A549 (cell line): ENCODE data around the gene ATL2. TPM values are rescaled to one million over a fixed set of nuclear protein-coding genes. Genes with fewer than 3 reads are reported as not detected.

Experiments
- ATAC-seq, 2 experiments: fragments of 200-7000 bp in 1 of 2; fragments of >200 bp in 1 of 2; cut with Nextera tagmentation in 1 of 2; cut with Tn5 transposase in 1 of 2; 3 replicates each; pipeline versions ENCODE4 v1.8.0 to v1.9.1; 2018 to 2020; ENCODE audit warnings: mild to moderate bottlenecking in 1 of 2, moderate library complexity in 1 of 2
- CTCF ChIA-PET: fragments of 300-600 bp; sonication (Branson Sonifier 250); formaldehyde crosslinking; extraction: SDS; loops from one replicate; lab custom pipeline; 2021; ENCODE audit warnings: antibody characterized with exemption, inconsistent platforms; lab: Yijun Ruan, JAX
- POLR2A ChIA-PET: fragments of 350-600 bp; formaldehyde crosslinking; extraction: SDS; loops from one replicate; lab custom pipeline; 2021; ENCODE audit warnings: antibody characterized with exemption, inconsistent platforms; lab: Yijun Ruan, JAX
- DNase-seq, 2 experiments: peaks; one replicate each; pipeline versions ENCODE4 v3.0.0 to v3.0.0-alpha.2; 2011 to 2016; ENCODE audit warnings: low read depth in 1 of 2, low spot score in 1 of 2
- FAIRE-seq: peaks from 2 replicates; lab custom pipeline; 2011; peaks lifted over from hg19 to GRCh38; lab: Jason Lieb, UNC
- H3K27ac ChIP-seq, 2 experiments: fragments of >200 bp; sonication (Bioruptor Twin); formaldehyde crosslinking; 3 replicates each; pipeline ENCODE4 v1.5.1; 2016 to 2017
- H3K4me1 ChIP-seq: fragments of >200 bp; sonication (Bioruptor Twin); formaldehyde crosslinking; 3 replicates; pipeline ENCODE4 v1.6.1; 2016
- H3K4me2 ChIP-seq: fragments of >200 bp; sonication (Bioruptor Twin); formaldehyde crosslinking; 3 replicates; pipeline ENCODE4 v1.6.1; 2016
- H3K4me3 ChIP-seq: fragments of >200 bp; sonication (Bioruptor Twin); formaldehyde crosslinking; 3 replicates; pipeline ENCODE4 v1.5.1; 2016
- H3K9me3 ChIP-seq: fragments of >200 bp; sonication (Bioruptor Twin); formaldehyde crosslinking; 3 replicates; pipeline ENCODE4 v1.6.1; 2016
- ATOH8 ChIP-seq: fragments of 250-450 bp; sonication (Bioruptor Pico); IDR thresholded peaks from 2 replicates; pipeline ENCODE4 v1.5.0; 2020; ENCODE audit warnings: low read depth, mild to moderate bottlenecking, moderate library complexity
- BHLHE40 ChIP-seq: IDR thresholded peaks from 2 replicates; pipeline ENCODE4 v1.6.1; 2012; ENCODE audit warnings: low read depth, low read length, inconsistent platforms
- CBX2 ChIP-seq: fragments of 200-600 bp; sonication (generic); IDR thresholded peaks from 2 replicates; pipeline ENCODE4 v1.6.1; 2016; ENCODE audit warnings: low read depth, mild to moderate bottlenecking, borderline replicate concordance
- CHD2 ChIP-seq: fragments of 150-350 bp; IDR thresholded peaks from 2 replicates; pipeline ENCODE4 v1.6.1; 2014; ENCODE audit warnings: low read length; ENCODE audit not compliant: partially characterized antibody
- CHD4 ChIP-seq: fragments of 200-600 bp; sonication (generic); IDR thresholded peaks from 2 replicates; pipeline ENCODE4 v1.6.1; 2016; ENCODE audit warnings: antibody characterized with exemption, mild to moderate bottlenecking, borderline replicate concordance
- EHMT2 ChIP-seq: fragments of 200-600 bp; sonication (generic); IDR thresholded peaks from 2 replicates; pipeline ENCODE4 v1.6.1; 2016; ENCODE audit warnings: antibody characterized with exemption, low read depth, mild to moderate bottlenecking, moderate library complexity
- EP300 ChIP-seq, 2 experiments: fragments of >200 bp; sonication (Bioruptor Twin); formaldehyde crosslinking; IDR thresholded peaks; 2 replicates in 1 of 2; 3 replicates in 1 of 2; pipeline ENCODE4 v1.6.1; 2016 to 2017
- ESRRA ChIP-seq: fragments of 150-350 bp; IDR thresholded peaks from 2 replicates; pipeline ENCODE4 v1.6.1; 2014; ENCODE audit warnings: mild to moderate bottlenecking, low read length, borderline replicate concordance
- FOSB ChIP-seq: fragments of 250-450 bp; sonication (Bioruptor Pico); IDR thresholded peaks from 2 replicates; pipeline ENCODE4 v1.5.0; 2020; ENCODE audit warnings: mild to moderate bottlenecking, moderate library complexity
- FOSL2 ChIP-seq, 2 experiments: fragments of 450-650 bp in 1 of 2; fragments of >200 bp in 1 of 2; sonication (Bioruptor Twin) in 1 of 2; formaldehyde crosslinking; IDR thresholded peaks; 2 replicates each; pipeline versions ENCODE4 v1.5.0 to v1.6.1; 2016 to 2020; ENCODE audit warnings: mild to moderate bottlenecking in 1 of 2, moderate library complexity in 1 of 2
- FOXS1 ChIP-seq: fragments of 250-450 bp; sonication (Bioruptor Pico); IDR thresholded peaks from 2 replicates; pipeline ENCODE4 v1.5.0; 2020; ENCODE audit warnings: mild to moderate bottlenecking, moderate library complexity
- HEYL ChIP-seq: fragments of 250-450 bp; sonication (Bioruptor Pico); IDR thresholded peaks from 2 replicates; pipeline ENCODE4 v1.8.0; 2021; ENCODE audit warnings: mild to moderate bottlenecking, moderate library complexity
- HOXB13 ChIP-seq: fragments of 250-450 bp; sonication (Bioruptor Pico); IDR thresholded peaks from 2 replicates; pipeline ENCODE4 v1.5.0; 2020; ENCODE audit warnings: low read depth, mild to moderate bottlenecking, moderate library complexity
- HOXB5 ChIP-seq: fragments of 250-450 bp; sonication (Bioruptor Pico); IDR thresholded peaks from 2 replicates; pipeline ENCODE4 v1.5.0; 2020; ENCODE audit warnings: mild to moderate bottlenecking, moderate library complexity
- JUN ChIP-seq, 2 experiments: fragments of >200 bp; sonication (Bioruptor Twin); formaldehyde crosslinking; IDR thresholded peaks; 2 replicates in 1 of 2; 3 replicates in 1 of 2; pipeline ENCODE4 v1.6.1; 2016 to 2017
- JUNB ChIP-seq: fragments of >200 bp; sonication (Bioruptor Twin); formaldehyde crosslinking; IDR thresholded peaks from 2 replicates; pipeline ENCODE4 v1.6.1; 2016
- MAFK ChIP-seq: fragments of 450-650 bp; IDR thresholded peaks from 2 replicates; pipeline ENCODE4 v1.6.1; 2014; ENCODE audit not compliant: partially characterized antibody
- MAZ ChIP-seq: fragments of 150-350 bp; IDR thresholded peaks from 2 replicates; pipeline ENCODE4 v1.6.1; 2014; ENCODE audit warnings: antibody characterized with exemption, low read depth, low read length, borderline replicate concordance
- NFE2L2 ChIP-seq: fragments of 150-350 bp; conservative IDR thresholded peaks from 2 replicates; pipeline ENCODE4 v1.6.1; 2014; ENCODE audit warnings: low read length
- NPAS2 ChIP-seq: fragments of 250-450 bp; sonication (Bioruptor Pico); IDR thresholded peaks from 2 replicates; pipeline ENCODE4 v1.8.0; 2022; ENCODE audit warnings: mild to moderate bottlenecking, moderate library complexity, borderline replicate concordance
- NR3C1 ChIP-seq: fragments of >200 bp; sonication (Bioruptor Twin); formaldehyde crosslinking; IDR thresholded peaks from 3 replicates; pipeline ENCODE4 v1.6.1; 2017
- RAD21 ChIP-seq, 2 experiments: fragments of >200 bp in 1 of 2; sonication (Bioruptor Twin) in 1 of 2; formaldehyde crosslinking in 1 of 2; IDR thresholded peaks in 1 of 2; conservative IDR thresholded peaks in 1 of 2; 2 replicates in 1 of 2; 3 replicates in 1 of 2; pipeline ENCODE4 v1.6.1; 2012 to 2018; ENCODE audit warnings: inconsistent platforms in 1 of 2
- RARB ChIP-seq: fragments of 250-450 bp; sonication (Bioruptor Pico); IDR thresholded peaks from 2 replicates; pipeline ENCODE4 v1.8.0; 2021; ENCODE audit warnings: mild to moderate bottlenecking, moderate library complexity
- SREBF2 ChIP-seq: fragments of 450-650 bp; IDR thresholded peaks from 2 replicates; pipeline ENCODE4 v1.6.1; 2014; ENCODE audit warnings: mild to moderate bottlenecking, moderate library complexity
- ZFP36 ChIP-seq: fragments of 450-650 bp; IDR thresholded peaks from 2 replicates; pipeline ENCODE4 v1.6.1; 2014; ENCODE audit warnings: borderline replicate concordance; ENCODE audit not compliant: partially characterized antibody
- ZNF302 ChIP-seq: fragments of 250-450 bp; sonication (Bioruptor Pico); IDR thresholded peaks from 2 replicates; pipeline ENCODE4 v1.9.0; 2021; ENCODE audit warnings: inconsistent platforms, mild to moderate bottlenecking, moderate library complexity
- WGBS: methylation state at CpG from one replicate; pipeline ENCODE4 v1.1.6; 2017; ENCODE audit errors: missing lambda C conversion rate; 5-methylcytosine and 5-hydroxymethylcytosine counted together
- polyA plus RNA-seq, 4 experiments: library from polyadenylated mRNA; depleted of rRNA in 3 of 4; stranded (reverse); fragments of >200 nt; fragmentation: RNase III in 1 of 4; extraction: RNeasy Plus Mini Kit Qiagen cat#74134 plus additional on column Dnase treatment in 1 of 4; gene quantifications; 2 replicates in 3 of 4; 3 replicates in 1 of 4; pipeline ENCODE4 v1.2.3, GENCODE V29; 2011 to 2017
- TF ChIP-seq, protein P1 (sequence below): IDR thresholded peaks from 2 replicates; pipeline ENCODE4 v1.6.1; 2012; ENCODE audit warnings: low read depth, borderline replicate concordance
- TF ChIP-seq, protein P2 (sequence below): fragments of 200-600 bp; sonication (generic); IDR thresholded peaks from 2 replicates; pipeline ENCODE4 v1.6.1; 2016; ENCODE audit warnings: antibody characterized with exemption, mild to moderate bottlenecking, moderate library complexity

Gene ATL2
- polyA plus RNA-seq, 2 of the 4 experiments (the other 2 are of a cell fraction): 77.6 to 85.3 TPM

DNA sequence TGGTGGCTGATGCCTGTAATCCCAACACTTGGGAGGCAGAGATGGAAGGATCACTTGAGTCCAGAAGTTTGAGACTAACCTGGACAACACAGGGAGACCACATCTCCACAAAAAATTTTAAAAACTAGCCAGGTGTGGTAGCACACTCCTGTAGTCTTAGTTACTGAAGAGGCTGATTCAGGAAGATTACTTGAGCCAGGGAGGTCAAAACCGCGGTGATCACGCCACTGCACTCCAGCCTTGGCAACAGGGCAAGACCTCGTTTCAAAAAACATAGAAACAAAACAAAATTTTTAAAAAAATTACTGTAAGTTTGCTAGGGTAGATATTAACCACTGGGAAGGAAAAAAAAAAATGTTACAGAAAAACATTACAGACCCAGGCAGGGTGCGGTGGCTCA, 5.8 kb downstream of the ATL2 start:
- no peaks in the 10 kb centered on the region for H3K9me3 ChIP-seq
- ATAC-seq: no peak
- peaks cover 27% of the 10 kb centered on the region for H3K4me1 ChIP-seq
- H3K27ac ChIP-seq: no peak overlapping the region
- WGBS: 95% methylated on average over 5 of the region's 5 CpGs
- H3K4me3 ChIP-seq: no peak overlapping the region
- TF ChIP-seq FOSL2 (IDR thresholded peaks at IDR 0.05) (no peak), FOSL2 (CRISPR knock-in tag; IDR thresholded peaks at IDR 0.05) (no peak), MAZ (no peak), HOXB13 (no peak), RARB (CRISPR knock-in tag) (no peak), JUNB (no peak), EHMT2 (no peak), FOXS1 (CRISPR knock-in tag) (no peak), NFE2L2 (no peak), RAD21 (conservative IDR thresholded peaks at IDR 0.05 in 1 of 2, IDR thresholded peaks at IDR 0.05 in 1 of 2) (no peak), NPAS2 (CRISPR knock-in tag) (no peak), JUN (IDR thresholded peaks at IDR 0.05) (no peak), ATOH8 (CRISPR knock-in tag) (no peak), NR3C1 (no peak), EP300 (IDR thresholded peaks at IDR 0.05) (no peak), CHD4 (no peak), MAFK (no peak), HEYL (CRISPR knock-in tag) (no peak)
- ChIA-PET CTCF (interaction anchor here (0.7 to 0.8 kb wide), 2 partner anchors 9 to 26 kb away, joined by 3 read pairs; no protein-coding TSS in a partner anchor), POLR2A (no interaction called here)
- DNase-seq: no peak
- no peak overlapping the region for H3K4me2 ChIP-seq
- FAIRE-seq: no peak

DNA sequence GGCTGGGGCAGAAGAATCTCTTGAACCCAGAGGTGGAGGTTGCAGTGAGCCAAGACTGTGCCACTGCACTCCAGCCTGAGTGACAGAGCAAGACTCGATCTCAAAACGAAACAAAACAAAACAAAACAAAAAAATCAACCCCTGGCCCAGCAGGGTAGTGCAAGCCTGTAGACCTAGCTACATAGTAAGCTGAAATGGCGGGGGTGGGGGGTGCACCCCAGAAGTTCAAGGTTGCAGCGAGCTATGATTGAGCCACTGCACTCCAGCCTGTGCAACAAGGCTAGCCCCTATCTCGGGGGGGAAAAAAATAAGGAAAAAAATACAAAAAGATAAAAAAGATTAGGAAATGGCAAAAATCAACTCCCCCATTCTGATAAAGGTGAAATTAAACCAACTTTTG, 6.4 kb downstream of the ATL2 start:
- Histone ChIP-seq H3K27ac (no peak overlapping the region), H3K9me3 (no peaks in the 10 kb centered on the region), H3K4me3 (no peak overlapping the region), H3K4me2 (no peak overlapping the region), H3K4me1 (peaks cover 31% of the 10 kb centered on the region)
- FAIRE-seq (no peak), DNase-seq (no peak), ATAC-seq (peak in 1 of 2 experiments; percentile 43; a peak in 3 of 6 replicates)
- POLR2A ChIA-PET: no interaction called here
- 70% methylated on average over 4 of the region's 5 CpGs for WGBS
- TF ChIP-seq FOSB (CRISPR knock-in tag): no peak
- no peak for TF ChIP-seq CHD2
- TF ChIP-seq NFE2L2: no peak
- TF ChIP-seq, protein P1, sequence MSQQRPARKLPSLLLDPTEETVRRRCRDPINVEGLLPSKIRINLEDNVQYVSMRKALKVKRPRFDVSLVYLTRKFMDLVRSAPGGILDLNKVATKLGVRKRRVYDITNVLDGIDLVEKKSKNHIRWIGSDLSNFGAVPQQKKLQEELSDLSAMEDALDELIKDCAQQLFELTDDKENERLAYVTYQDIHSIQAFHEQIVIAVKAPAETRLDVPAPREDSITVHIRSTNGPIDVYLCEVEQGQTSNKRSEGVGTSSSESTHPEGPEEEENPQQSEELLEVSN: no peak
- CTCF ChIA-PET: interaction anchor here (0.7 to 0.8 kb wide), 2 partner anchors 10 to 26 kb away, joined by 3 read pairs; no protein-coding TSS in a partner anchor

GRCh38 chr2:38362232-38362631, 14.8 kb downstream of the ATL2 start:
- DNase-seq: no peak
- ChIA-PET CTCF (interaction anchor here (1.0 to 6.1 kb wide), 4 partner anchors 15 to 171 kb away, joined by 3 to 56 read pairs (median 12); partner anchors contain the start of gene ATL2), POLR2A (interaction anchor here (0.9 to 1.8 kb wide), 2 partner anchors 14 to 389 kb away, joined by 3 to 5 read pairs; partner anchors contain the start of gene SRSF7)
- peak in 1 of 2 experiments; percentile 47; a peak in 3 of 6 replicates for ATAC-seq
- H3K9me3 ChIP-seq: no peaks in the 10 kb centered on the region
- no peak overlapping the region for H3K4me3 ChIP-seq
- no peak for FAIRE-seq
- peaks cover 37% of the 10 kb centered on the region for H3K4me1 ChIP-seq
- WGBS: 25% methylated on average over 2 of the region's 2 CpGs
- no peak overlapping the region for H3K27ac ChIP-seq
- H3K4me2 ChIP-seq: peak overlapping the region; percentile 23
- TF ChIP-seq SREBF2 (no peak), CBX2 (no peak), EP300 (IDR thresholded peaks at IDR 0.05) (no peak), ZNF302 (CRISPR knock-in tag) (no peak), HOXB5 (no peak), ZFP36 (no peak), HEYL (CRISPR knock-in tag) (no peak), ESRRA (no peak), RAD21 (conservative IDR thresholded peaks at IDR 0.05 in 1 of 2, IDR thresholded peaks at IDR 0.05 in 1 of 2) (no peak), BHLHE40 (no peak)
- TF ChIP-seq, protein P1: no peak
- TF ChIP-seq, protein P2, sequence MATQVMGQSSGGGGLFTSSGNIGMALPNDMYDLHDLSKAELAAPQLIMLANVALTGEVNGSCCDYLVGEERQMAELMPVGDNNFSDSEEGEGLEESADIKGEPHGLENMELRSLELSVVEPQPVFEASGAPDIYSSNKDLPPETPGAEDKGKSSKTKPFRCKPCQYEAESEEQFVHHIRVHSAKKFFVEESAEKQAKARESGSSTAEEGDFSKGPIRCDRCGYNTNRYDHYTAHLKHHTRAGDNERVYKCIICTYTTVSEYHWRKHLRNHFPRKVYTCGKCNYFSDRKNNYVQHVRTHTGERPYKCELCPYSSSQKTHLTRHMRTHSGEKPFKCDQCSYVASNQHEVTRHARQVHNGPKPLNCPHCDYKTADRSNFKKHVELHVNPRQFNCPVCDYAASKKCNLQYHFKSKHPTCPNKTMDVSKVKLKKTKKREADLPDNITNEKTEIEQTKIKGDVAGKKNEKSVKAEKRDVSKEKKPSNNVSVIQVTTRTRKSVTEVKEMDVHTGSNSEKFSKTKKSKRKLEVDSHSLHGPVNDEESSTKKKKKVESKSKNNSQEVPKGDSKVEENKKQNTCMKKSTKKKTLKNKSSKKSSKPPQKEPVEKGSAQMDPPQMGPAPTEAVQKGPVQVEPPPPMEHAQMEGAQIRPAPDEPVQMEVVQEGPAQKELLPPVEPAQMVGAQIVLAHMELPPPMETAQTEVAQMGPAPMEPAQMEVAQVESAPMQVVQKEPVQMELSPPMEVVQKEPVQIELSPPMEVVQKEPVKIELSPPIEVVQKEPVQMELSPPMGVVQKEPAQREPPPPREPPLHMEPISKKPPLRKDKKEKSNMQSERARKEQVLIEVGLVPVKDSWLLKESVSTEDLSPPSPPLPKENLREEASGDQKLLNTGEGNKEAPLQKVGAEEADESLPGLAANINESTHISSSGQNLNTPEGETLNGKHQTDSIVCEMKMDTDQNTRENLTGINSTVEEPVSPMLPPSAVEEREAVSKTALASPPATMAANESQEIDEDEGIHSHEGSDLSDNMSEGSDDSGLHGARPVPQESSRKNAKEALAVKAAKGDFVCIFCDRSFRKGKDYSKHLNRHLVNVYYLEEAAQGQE: no peak
